Natural killer cell (primary cell): Measurements from ENCODE around the gene SULT1C3. TPM values are rescaled to one million over a fixed set of nuclear protein-coding genes. Genes with fewer than 3 reads are reported as not detected.

Source experiments
- ATAC-seq, 3 donors: fragments of 150-1000 bp in 2 of 3; fragments of 200-7000 bp in 1 of 3; cut with Tn5 transposase; 1 replicate in 1 of 3; 2 replicates in 2 of 3; pipeline ENCODE4 v1.10.0; 2021; ENCODE audit warnings: mild to moderate bottlenecking in 2 of 3, moderate library complexity in 2 of 3
- DNase-seq, 2 donors: peaks; one replicate each; pipeline versions ENCODE4 v3.0.0 to v3.0.0-alpha.2; 2013 to 2021; ENCODE audit warnings: mixed read lengths in 1 of 2
- H3K27ac ChIP-seq: one replicate; pipeline ENCODE4 v1.5.1; 2013; ENCODE audit warnings: mild to moderate bottlenecking, low read length
- H3K27me3 ChIP-seq: one replicate; pipeline ENCODE4 v1.6.1; 2013; ENCODE audit warnings: low read length; ENCODE audit not compliant: control insufficient read depth, insufficient read depth
- H3K36me3 ChIP-seq: one replicate; pipeline ENCODE4 v1.6.1; 2013; ENCODE audit warnings: low read length; ENCODE audit not compliant: control insufficient read depth, insufficient read depth
- H3K4me1 ChIP-seq: one replicate; pipeline ENCODE4 v1.6.1; 2013; ENCODE audit warnings: low read length; ENCODE audit not compliant: control insufficient read depth, insufficient read depth
- H3K4me3 ChIP-seq: one replicate; pipeline ENCODE4 v1.5.1; 2013; ENCODE audit warnings: low read length
- H3K9me3 ChIP-seq: one replicate; pipeline ENCODE4 v1.6.1; 2013; ENCODE audit warnings: low read length; ENCODE audit not compliant: control insufficient read depth, insufficient read depth
- H3K27ac Mint-ChIP-seq, 2 donors: one replicate each; pipeline ENCODE4 v1.8.0; 2022; ENCODE audit warnings: mild to moderate bottlenecking in 2 of 2, mixed read lengths in 2 of 2, moderate library complexity in 1 of 2
- H3K27me3 Mint-ChIP-seq, 2 donors: one replicate each; pipeline ENCODE4 v1.8.0; 2022; ENCODE audit warnings: low read depth in 2 of 2, mixed read lengths in 2 of 2
- H3K36me3 Mint-ChIP-seq: one replicate; pipeline ENCODE4 v1.8.0; 2022; ENCODE audit warnings: mixed read lengths
- H3K4me1 Mint-ChIP-seq, 2 donors: one replicate each; pipeline ENCODE4 v1.8.0; 2022; ENCODE audit warnings: mixed read lengths in 2 of 2
- H3K4me3 Mint-ChIP-seq: one replicate; pipeline ENCODE4 v1.8.0; 2022; ENCODE audit warnings: mild to moderate bottlenecking, moderate library complexity, mixed read lengths
- H3K9me3 Mint-ChIP-seq, 2 donors: one replicate each; pipeline ENCODE4 v1.8.0; 2022; ENCODE audit warnings: mixed read lengths in 2 of 2
- CTCF ChIP-seq: fragments of 200-600 bp; IDR thresholded peaks from one replicate; pipeline ENCODE4 v1.8.0; 2022; ENCODE audit warnings: antibody characterized with exemption
- WGBS: methylation state at CpG from one replicate; pipeline ENCODE4 v1.1.7; 2013; ENCODE audit warnings: missing lambda C conversion rate; ENCODE audit not compliant: insufficient coverage; 5-methylcytosine and 5-hydroxymethylcytosine counted together
- intact Hi-C: fragments of 100-400 bp; cut with micrococcal nuclease; formaldehyde crosslinking; loops from one replicate; pipeline ENCODE4 v1.14.2; 2022
- total RNA-seq, 4 donors: library from RNA; stranded (reverse); fragments of 120-200 nt in 1 of 4; gene quantifications; one replicate each; pipeline versions ENCODE4 v1.2.3 to v1.2.4, GENCODE V29; 2013 to 2022

The SULT1C3 gene
- total RNA-seq, 3 donors from 2014 or later (not counting 1 experiment from before 2014, with no cell fraction given) = not detected

- no peaks in the 10 kb centered on the region for H3K36me3 Mint-ChIP-seq
- H3K9me3 Mint-ChIP-seq = no peaks in the 10 kb centered on the region
- Histone ChIP-seq H3K36me3 (no peaks in the 10 kb centered on the region), H3K4me3 (no peak overlapping the region), H3K27ac (no peak overlapping the region), H3K27me3 (no peaks in the 10 kb centered on the region), H3K9me3 (no peaks in the 10 kb centered on the region), H3K4me1 (no peaks in the 10 kb centered on the region)
- TF ChIP-seq CTCF = no peak
- intact Hi-C loops = no loop called here
- no peak overlapping the region for H3K27ac Mint-ChIP-seq
- no peaks in the 10 kb centered on the region for H3K4me1 Mint-ChIP-seq
- H3K27me3 Mint-ChIP-seq = no peaks in the 10 kb centered on the region
- no peak for DNase-seq
- 85% methylated on average over 9 of the region's 9 CpGs for WGBS
- ATAC-seq = no peak
- no peak overlapping the region for H3K4me3 Mint-ChIP-seq
These were observed 57.8 kb downstream of the SULT1C3 start for GRCh38 chr2:108297436-108298141.

GRCh38 chr2:108301558-108301957, 61.8 kb downstream of the SULT1C3 start:
- no peaks in the 10 kb centered on the region for H3K4me1 ChIP-seq
- no peaks in the 10 kb centered on the region for H3K27me3 ChIP-seq
- no peaks in the 10 kb centered on the region for H3K9me3 ChIP-seq
- no peak overlapping the region for H3K4me3 Mint-ChIP-seq
- H3K9me3 Mint-ChIP-seq = no peaks in the 10 kb centered on the region
- WGBS = 90% methylated on average over 7 of the region's 7 CpGs
- no peak for ATAC-seq
- DNase-seq = no peak
- no peaks in the 10 kb centered on the region for H3K4me1 Mint-ChIP-seq
- no peak overlapping the region for H3K27ac Mint-ChIP-seq
- H3K36me3 Mint-ChIP-seq = no peaks in the 10 kb centered on the region
- TF ChIP-seq CTCF = no peak
- H3K4me3 ChIP-seq = no peak overlapping the region
- intact Hi-C loops = no loop called here
- H3K36me3 ChIP-seq = no peaks in the 10 kb centered on the region
- no peak overlapping the region for H3K27ac ChIP-seq
- peaks cover 0 to 5% of the 10 kb centered on the region in 2 donors for H3K27me3 Mint-ChIP-seq

- Mint-ChIP-seq H3K36me3 (no peaks in the 10 kb centered on the region), H3K27me3 (peaks cover 0 to 5% of the 10 kb centered on the region in 2 donors), H3K4me3 (no peak overlapping the region), H3K9me3 (no peaks in the 10 kb centered on the region), H3K27ac (no peak overlapping the region), H3K4me1 (no peaks in the 10 kb centered on the region)
- H3K27me3 ChIP-seq = no peaks in the 10 kb centered on the region
- H3K4me1 ChIP-seq = no peaks in the 10 kb centered on the region
- intact Hi-C loops = no loop called here
- no peak overlapping the region for H3K27ac ChIP-seq
- no peak overlapping the region for H3K4me3 ChIP-seq
- DNase-seq (no peak), ATAC-seq (peak in 1 of 3 donors; percentile 18)
- H3K36me3 ChIP-seq = no peaks in the 10 kb centered on the region
- TF ChIP-seq CTCF = no peak
- 50% methylated on average over 2 of the region's 2 CpGs for WGBS
- H3K9me3 ChIP-seq = no peaks in the 10 kb centered on the region
These were observed 65.2 kb downstream of the SULT1C3 start for GRCh38 chr2:108304975-108305374.

GRCh38 chr2:108305901-108306300, 66.1 kb downstream of the SULT1C3 start:
- no peak overlapping the region for H3K27ac ChIP-seq
- Mint-ChIP-seq H3K4me3 (no peak overlapping the region), H3K27me3 (peaks cover 0 to 5% of the 10 kb centered on the region in 2 donors), H3K36me3 (no peaks in the 10 kb centered on the region), H3K4me1 (no peaks in the 10 kb centered on the region), H3K27ac (no peak overlapping the region), H3K9me3 (no peaks in the 10 kb centered on the region)
- H3K36me3 ChIP-seq = no peaks in the 10 kb centered on the region
- DNase-seq (no peak), ATAC-seq (no peak)
- H3K4me1 ChIP-seq = no peaks in the 10 kb centered on the region
- no peak for TF ChIP-seq CTCF
- WGBS = 88% methylated on average over 2 of the region's 2 CpGs
- no peak overlapping the region for H3K4me3 ChIP-seq
- no peaks in the 10 kb centered on the region for H3K27me3 ChIP-seq
- H3K9me3 ChIP-seq = no peaks in the 10 kb centered on the region
- intact Hi-C loops = no loop called here
